Choroid plexus epithelial cell (primary cell): ENCODE results near the gene BOC.

Source experiments
- DNase-seq: peaks from one replicate; pipeline ENCODE4 v3.0.0-alpha.2; 2010; ENCODE audit warnings: low read depth
- H3K4me3 ChIP-seq: 2 replicates; pipeline ENCODE4 v1.5.1; 2011; ENCODE audit warnings: low read depth, mild to moderate bottlenecking, control low read depth, low read length, moderate library complexity
- CTCF ChIP-seq: conservative IDR thresholded peaks from 2 replicates; pipeline ENCODE4 v1.5.1; 2011; ENCODE audit warnings: low read depth, mild to moderate bottlenecking, control low read depth, inconsistent platforms, low read length, moderate library complexity

The BOC gene

GRCh38 chr3:113211330-113212149 lies at the start of gene BOC:
Gene BOC (plus strand): TSS chr3:113211557. CDS start chr3:113249803, 38,246 bp downstream.
- TF ChIP-seq CTCF, result no peak
- DNase-seq, result peak; percentile 36
- peak within 1 kb of the TSS; percentile 70 for H3K4me3 ChIP-seq

GRCh38 chr3:113161661-113162060 lies 49.7 kb upstream of the BOC start:
- DNase-seq, result no peak
- H3K4me3 ChIP-seq, result no peak overlapping the region
- TF ChIP-seq CTCF, result no peak

GRCh38 chr3:113163152-113163551 lies 48.2 kb upstream of the BOC start:
- no peak overlapping the region for H3K4me3 ChIP-seq
- no peak for TF ChIP-seq CTCF
- no peak for DNase-seq

GRCh38 chr3:113165841-113166240 lies 45.5 kb upstream of the BOC start:
- no peak for DNase-seq
- no peak for TF ChIP-seq CTCF

GRCh38 chr3:113166357-113166718 lies 45.0 kb upstream of the BOC start:
- no peak overlapping the region for H3K4me3 ChIP-seq
- DNase-seq, result no peak
- TF ChIP-seq CTCF, result no peak

More at GRCh38 chr3:113165841-113166240, 45.5 kb upstream of the BOC start:
- H3K4me3 ChIP-seq, result no peak overlapping the region

GRCh38 chr3:113166719-113167492 lies 44.5 kb upstream of the BOC start:
- DNase-seq, result peak; percentile 59
- no peak for TF ChIP-seq CTCF
- H3K4me3 ChIP-seq, result no peak overlapping the region
